OCI-LY1 (cell line): ENCODE measurements around the gene MYO1G.

Source experiments
- H2AFZ ChIP-seq: fragments of 200-600 bp; sonication (generic), shearing (Covaris generic); 2 replicates; pipeline ENCODE4 v1.6.0; 2014; ENCODE audit warnings: antibody characterized with exemption, mild to moderate bottlenecking, low read length
- H3F3A ChIP-seq: fragments of 200-600 bp; sonication (generic), shearing (Covaris generic); 2 replicates; pipeline ENCODE4 v1.6.0; 2014; ENCODE audit warnings: mild to moderate bottlenecking, antibody characterized with exemption, low read length, moderate library complexity; ENCODE audit not compliant: insufficient read depth
- H3K27ac ChIP-seq: fragments of 200-600 bp; sonication (generic); 2 replicates; pipeline ENCODE4 v1.5.1; 2014; ENCODE audit warnings: low read length, mixed run types, mild to moderate bottlenecking, low read depth; ENCODE audit not compliant: poor library complexity, severe bottlenecking
- H3K27me3 ChIP-seq: fragments of 200-600 bp; sonication (generic); 2 replicates; pipeline ENCODE4 v1.6.0; 2014; ENCODE audit warnings: antibody characterized with exemption, mild to moderate bottlenecking, low read length, moderate library complexity; ENCODE audit not compliant: insufficient read depth
- H3K36me3 ChIP-seq: fragments of 200-600 bp; sonication (generic); 2 replicates; pipeline ENCODE4 v1.6.1; 2014; ENCODE audit warnings: mild to moderate bottlenecking, antibody characterized with exemption, low read length, moderate library complexity, mixed read lengths; ENCODE audit not compliant: insufficient read depth
- H3K4me1 ChIP-seq: fragments of 200-600 bp; sonication (generic); 2 replicates; pipeline ENCODE4 v1.5.1; 2014; ENCODE audit warnings: mild to moderate bottlenecking, low read length, moderate library complexity; ENCODE audit not compliant: insufficient read depth, severe bottlenecking
- H3K4me2 ChIP-seq: fragments of 200-600 bp; sonication (generic), shearing (Covaris generic); 2 replicates; pipeline ENCODE4 v1.6.1; 2014; ENCODE audit warnings: low read length
- H3K4me3 ChIP-seq: fragments of 200-600 bp; sonication (generic); 2 replicates; pipeline ENCODE4 v1.5.1; 2014; ENCODE audit warnings: low read length, low read depth, mild to moderate bottlenecking, mixed read lengths; ENCODE audit not compliant: poor library complexity, severe bottlenecking
- H3K79me2 ChIP-seq: fragments of 200-600 bp; shearing (Covaris generic); 2 replicates; pipeline ENCODE4 v1.6.1; 2016; ENCODE audit warnings: mixed run types, low read length, mixed read lengths; ENCODE audit not compliant: insufficient read depth
- H3K9ac ChIP-seq: fragments of 200-600 bp; sonication (generic), shearing (Covaris generic); 2 replicates; pipeline ENCODE4 v1.6.1; 2014; ENCODE audit warnings: mild to moderate bottlenecking, low read length, mixed read lengths
- H3K9me2 ChIP-seq: fragments of 200-600 bp; sonication (generic), shearing (Covaris generic); 2 replicates; pipeline ENCODE4 v1.6.1; 2014; ENCODE audit warnings: low read depth, mild to moderate bottlenecking, low read length, mixed read lengths
- H3K9me3 ChIP-seq: fragments of 200-600 bp; shearing (Covaris generic); 2 replicates; pipeline ENCODE4 v1.6.1; 2014; ENCODE audit warnings: low read length, mixed read lengths
- H4K20me1 ChIP-seq: fragments of 200-600 bp; sonication (generic), shearing (Covaris generic); 2 replicates; pipeline ENCODE4 v1.6.0; 2016; ENCODE audit warnings: mild to moderate bottlenecking, low read length; ENCODE audit not compliant: insufficient read depth
- EZH2 ChIP-seq: fragments of 200-600 bp; sonication (generic), shearing (Covaris generic); IDR thresholded peaks from 2 replicates; pipeline ENCODE4 v1.8.0; 2017; ENCODE audit warnings: borderline replicate concordance, mixed run types, mild to moderate bottlenecking, antibody characterized with exemption, low read length, moderate library complexity, mixed read lengths
- TF ChIP-seq, protein P1 (sequence below): fragments of 200-600 bp; sonication (generic), shearing (Covaris generic); IDR thresholded peaks from 2 replicates; pipeline ENCODE4 v1.5.1; 2017; ENCODE audit warnings: mild to moderate bottlenecking, antibody characterized with exemption, low read length, moderate library complexity, mixed read lengths

Gene MYO1G

GRCh38 chr7:44980393-44981034, 1.7 kb upstream of the MYO1G start:
- Histone ChIP-seq H3K36me3 (peaks cover 58% of the 10 kb centered on the region), H3K4me3 (peak overlapping the region; percentile 24), H3K9ac (peak overlapping the region; percentile 77; the same call in 1 of the 2 replicates), H3F3A (peaks cover 26% of the 10 kb centered on the region), H3K9me3 (no peaks in the 10 kb centered on the region), H3K27ac (peak overlapping the region; percentile 95), H2AFZ (no peak overlapping the region), H3K79me2 (peaks cover 18% of the 10 kb centered on the region), H3K4me2 (peak overlapping the region; percentile 86), H3K4me1 (peaks cover 87% of the 10 kb centered on the region), H3K9me2 (no peaks in the 10 kb centered on the region), H3K27me3 (no peaks in the 10 kb centered on the region), H4K20me1 (no peaks in the 10 kb centered on the region)
- TF ChIP-seq, protein P1, sequence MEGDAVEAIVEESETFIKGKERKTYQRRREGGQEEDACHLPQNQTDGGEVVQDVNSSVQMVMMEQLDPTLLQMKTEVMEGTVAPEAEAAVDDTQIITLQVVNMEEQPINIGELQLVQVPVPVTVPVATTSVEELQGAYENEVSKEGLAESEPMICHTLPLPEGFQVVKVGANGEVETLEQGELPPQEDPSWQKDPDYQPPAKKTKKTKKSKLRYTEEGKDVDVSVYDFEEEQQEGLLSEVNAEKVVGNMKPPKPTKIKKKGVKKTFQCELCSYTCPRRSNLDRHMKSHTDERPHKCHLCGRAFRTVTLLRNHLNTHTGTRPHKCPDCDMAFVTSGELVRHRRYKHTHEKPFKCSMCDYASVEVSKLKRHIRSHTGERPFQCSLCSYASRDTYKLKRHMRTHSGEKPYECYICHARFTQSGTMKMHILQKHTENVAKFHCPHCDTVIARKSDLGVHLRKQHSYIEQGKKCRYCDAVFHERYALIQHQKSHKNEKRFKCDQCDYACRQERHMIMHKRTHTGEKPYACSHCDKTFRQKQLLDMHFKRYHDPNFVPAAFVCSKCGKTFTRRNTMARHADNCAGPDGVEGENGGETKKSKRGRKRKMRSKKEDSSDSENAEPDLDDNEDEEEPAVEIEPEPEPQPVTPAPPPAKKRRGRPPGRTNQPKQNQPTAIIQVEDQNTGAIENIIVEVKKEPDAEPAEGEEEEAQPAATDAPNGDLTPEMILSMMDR: no peak

DNA sequence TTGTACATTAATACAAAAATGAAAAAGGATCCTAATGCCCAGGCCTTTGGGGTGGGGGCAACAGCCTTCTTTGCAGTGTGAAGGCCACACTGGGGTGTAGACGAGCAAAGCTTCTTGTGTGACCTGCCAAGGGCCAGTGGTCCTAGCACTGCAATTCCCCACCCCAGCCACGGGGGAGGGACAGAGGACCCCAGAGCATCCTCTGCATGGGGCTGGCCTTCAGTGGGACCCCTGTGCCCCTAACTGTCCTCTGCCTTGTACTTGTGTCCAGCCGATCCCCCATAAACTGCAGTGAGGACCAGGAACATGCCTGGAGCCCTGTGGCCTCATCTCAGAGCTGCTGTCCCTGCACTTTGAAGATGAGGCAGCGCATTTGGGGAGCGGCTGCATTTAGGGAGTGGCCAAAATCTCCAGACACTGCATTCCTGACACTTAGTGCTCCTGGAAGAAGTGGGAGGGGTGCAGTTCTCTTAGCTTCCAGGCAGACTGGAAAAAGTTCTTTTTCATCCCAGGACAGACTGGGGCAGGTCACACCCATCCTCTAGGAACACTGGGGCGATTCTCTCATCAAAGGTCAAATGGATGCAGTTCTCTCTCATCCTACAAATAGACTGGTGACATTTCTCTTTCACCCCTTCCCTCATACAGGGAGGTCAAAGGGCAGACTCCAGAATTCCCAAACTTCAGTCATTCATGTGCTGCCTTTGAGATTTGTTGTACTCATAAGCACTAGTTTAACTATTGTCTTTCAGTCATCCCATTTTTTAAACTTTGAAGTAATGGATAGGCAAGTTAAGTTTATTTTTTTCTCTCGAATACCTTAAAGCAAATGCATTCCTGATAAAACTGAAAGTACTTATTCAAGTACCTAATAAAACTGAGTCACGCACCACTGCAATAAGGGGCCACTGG, 922 bp upstream of the MYO1G start:
- Histone ChIP-seq H3K4me1 (peaks cover 80% of the 10 kb centered on the region), H3K9me2 (no peaks in the 10 kb centered on the region), H3K9ac (peak overlapping the region; percentile 77), H3K4me2 (peak overlapping the region; percentile 86), H4K20me1 (no peaks in the 10 kb centered on the region), H3F3A (peaks cover 26% of the 10 kb centered on the region), H3K9me3 (no peaks in the 10 kb centered on the region), H3K79me2 (peaks cover 11% of the 10 kb centered on the region), H3K4me3 (peak overlapping the region; percentile 60), H3K27ac (peak overlapping the region; percentile 95), H3K36me3 (peaks cover 56% of the 10 kb centered on the region), H3K27me3 (no peaks in the 10 kb centered on the region), H2AFZ (no peak overlapping the region)
- no peak for TF ChIP-seq EZH2
- TF ChIP-seq, protein P1: peak; percentile 63

GRCh38 chr7:44977959-44978335, 868 bp downstream of the MYO1G start:
- no peaks in the 10 kb centered on the region for H3K27me3 ChIP-seq
- H3F3A ChIP-seq: peaks cover 22% of the 10 kb centered on the region
- H4K20me1 ChIP-seq: no peaks in the 10 kb centered on the region
- H3K27ac ChIP-seq: peak overlapping the region; percentile 95
- H3K4me1 ChIP-seq: peaks cover 62% of the 10 kb centered on the region
- peak overlapping the region; percentile 60 for H3K4me3 ChIP-seq
- peak overlapping the region; percentile 77 for H3K9ac ChIP-seq
- H3K4me2 ChIP-seq: peak overlapping the region; percentile 86
- H3K9me2 ChIP-seq: no peaks in the 10 kb centered on the region
- TF ChIP-seq, protein P1: no peak
- TF ChIP-seq EZH2: no peak
- no peaks in the 10 kb centered on the region for H3K9me3 ChIP-seq
- H3K79me2 ChIP-seq: no peaks in the 10 kb centered on the region
- H2AFZ ChIP-seq: no peak overlapping the region
- peaks cover 43% of the 10 kb centered on the region for H3K36me3 ChIP-seq
